Activated T-cell treated with anti-CD3 and anti-CD28 coated beads, Interleukin-2, amount 50 U/mL, for 72 hours (primary cell): ENCODE measurements around the gene BMPR1B. TPM values are rescaled to one million over a fixed set of nuclear protein-coding genes. Genes with fewer than 3 reads are reported as not detected.
"Not testable (repeated sequence)": the region's sequence is repeated elsewhere in the genome, so short reads cannot be mapped to it uniquely, and the experiment has no call there.

Source experiments
- ATAC-seq, 2 donors: fragments of 150-1000 bp; cut with Tn5 transposase; replicated peaks in 1 of 2; 2 replicates each; pipeline ENCODE4 v1.10.0; 2021; ENCODE audit warnings: moderate library complexity in 2 of 2, mild to moderate bottlenecking in 1 of 2
- DNase-seq, 2 donors: peaks; one replicate each; pipeline ENCODE4 v3.0.0; 2021 to 2022; ENCODE audit warnings: mixed read lengths in 1 of 2
- H3K27ac Mint-ChIP-seq: one replicate; pipeline ENCODE4 v1.8.0; 2022; ENCODE audit warnings: mild to moderate bottlenecking, moderate library complexity, mixed read lengths
- H3K27me3 Mint-ChIP-seq: one replicate; pipeline ENCODE4 v1.8.0; 2022; ENCODE audit warnings: low read depth, mixed read lengths
- H3K36me3 Mint-ChIP-seq, 2 donors: one replicate each; pipeline ENCODE4 v1.8.0; 2022; ENCODE audit warnings: mixed read lengths in 2 of 2, mild to moderate bottlenecking in 1 of 2; ENCODE audit not compliant: insufficient read depth in 2 of 2
- H3K4me1 Mint-ChIP-seq: one replicate; pipeline ENCODE4 v1.8.0; 2022; ENCODE audit warnings: low read depth, mixed read lengths
- H3K4me3 Mint-ChIP-seq, 2 donors: one replicate each; pipeline ENCODE4 v1.8.0; 2022; ENCODE audit warnings: mild to moderate bottlenecking in 2 of 2, mixed read lengths in 2 of 2, moderate library complexity in 2 of 2
- H3K9me3 Mint-ChIP-seq, 2 donors: one replicate each; pipeline ENCODE4 v1.8.0; 2022; ENCODE audit warnings: mixed read lengths in 2 of 2
- total RNA-seq, 2 donors: library from RNA; stranded (reverse); gene quantifications; one replicate each; pipeline ENCODE4 v1.2.3, GENCODE V29; 2022

BMPR1B gene
- total RNA-seq, 2 donors from 2014 or later, result not detected

GRCh38 chr4:95155759-95156451 is 398.1 kb downstream of the BMPR1B start:
- H3K4me3 Mint-ChIP-seq, result peak overlapping the region; percentile 46 to 75
- ATAC-seq, result peak; percentile 72 to 74
- peaks cover 31% of the 10 kb centered on the region for H3K4me1 Mint-ChIP-seq
- peak in 1 of 2 donors; percentile 9 for DNase-seq
- H3K9me3 Mint-ChIP-seq, result no peaks in the 10 kb centered on the region
- H3K27me3 Mint-ChIP-seq, result no peaks in the 10 kb centered on the region
- H3K27ac Mint-ChIP-seq, result peak overlapping the region; percentile 80
- H3K36me3 Mint-ChIP-seq, result no peaks in the 10 kb centered on the region

- DNase-seq, result no peak
- Mint-ChIP-seq H3K36me3 (no peaks in the 10 kb centered on the region), H3K9me3 (no peaks in the 10 kb centered on the region), H3K27me3 (no peaks in the 10 kb centered on the region), H3K4me3 (peak overlapping the region in 1 of 2 donors; percentile 75), H3K4me1 (peaks cover 31% of the 10 kb centered on the region), H3K27ac (no peak overlapping the region)
- ATAC-seq, result no peak
Measured at GRCh38 chr4:95156452-95156765, 398.7 kb downstream of the BMPR1B start.

- ATAC-seq, result no peak
Measured at GRCh38 chr4:95157596-95157995, 399.8 kb downstream of the BMPR1B start.

GRCh38 chr4:95158045-95158444 is 400.3 kb downstream of the BMPR1B start:
- ATAC-seq (no peak), DNase-seq (no peak)
- peaks cover 31% of the 10 kb centered on the region for H3K4me1 Mint-ChIP-seq
- no peaks in the 10 kb centered on the region for H3K36me3 Mint-ChIP-seq
- no peaks in the 10 kb centered on the region for H3K9me3 Mint-ChIP-seq
- H3K4me3 Mint-ChIP-seq, result no peak overlapping the region
- H3K27ac Mint-ChIP-seq, result no peak overlapping the region
- no peaks in the 10 kb centered on the region for H3K27me3 Mint-ChIP-seq

More at GRCh38 chr4:95157596-95157995, 399.8 kb downstream of the BMPR1B start:
- H3K4me1 Mint-ChIP-seq, result peaks cover 31% of the 10 kb centered on the region
- H3K36me3 Mint-ChIP-seq, result no peaks in the 10 kb centered on the region
- no peak overlapping the region for H3K4me3 Mint-ChIP-seq
- no peak overlapping the region for H3K27ac Mint-ChIP-seq
- H3K9me3 Mint-ChIP-seq, result no peaks in the 10 kb centered on the region
- H3K27me3 Mint-ChIP-seq, result no peaks in the 10 kb centered on the region
- no peak for DNase-seq

GRCh38 chr4:95158626-95159025 is 400.9 kb downstream of the BMPR1B start:
- DNase-seq (no peak), ATAC-seq (no peak)
- Mint-ChIP-seq H3K4me3 (no peak overlapping the region), H3K27me3 (no peaks in the 10 kb centered on the region), H3K36me3 (no peaks in the 10 kb centered on the region), H3K9me3 (no peaks in the 10 kb centered on the region), H3K27ac (no peak overlapping the region), H3K4me1 (peaks cover 31% of the 10 kb centered on the region)

GRCh38 chr4:95159384-95159783 is 401.6 kb downstream of the BMPR1B start:
- peak overlapping the region; percentile 61 for H3K27ac Mint-ChIP-seq
- no peaks in the 10 kb centered on the region for H3K36me3 Mint-ChIP-seq
- H3K4me3 Mint-ChIP-seq, result no peak overlapping the region
- no peaks in the 10 kb centered on the region for H3K27me3 Mint-ChIP-seq
- ATAC-seq (no peak), DNase-seq (no peak)
- H3K4me1 Mint-ChIP-seq, result peaks cover 31% of the 10 kb centered on the region
- no peaks in the 10 kb centered on the region for H3K9me3 Mint-ChIP-seq

GRCh38 chr4:95161781-95162469 is 404.2 kb downstream of the BMPR1B start:
- H3K27ac Mint-ChIP-seq, result no peak overlapping the region
- no peaks in the 10 kb centered on the region for H3K36me3 Mint-ChIP-seq
- peaks cover 17% of the 10 kb centered on the region for H3K4me1 Mint-ChIP-seq
- H3K4me3 Mint-ChIP-seq, result no peak overlapping the region
- H3K9me3 Mint-ChIP-seq, result no peaks in the 10 kb centered on the region
- DNase-seq (no peak), ATAC-seq (no peak)
- H3K27me3 Mint-ChIP-seq, result no peaks in the 10 kb centered on the region

GRCh38 chr4:95162867-95163266 is 405.1 kb downstream of the BMPR1B start:
- Mint-ChIP-seq H3K36me3 (no peaks in the 10 kb centered on the region), H3K27me3 (no peaks in the 10 kb centered on the region), H3K9me3 (no peaks in the 10 kb centered on the region), H3K27ac (no peak overlapping the region), H3K4me1 (peaks cover 24% of the 10 kb centered on the region), H3K4me3 (no peak overlapping the region)
- DNase-seq, result no peak
- ATAC-seq, result no peak

GRCh38 chr4:95165926-95166524 is 408.3 kb downstream of the BMPR1B start:
- no peaks in the 10 kb centered on the region for H3K36me3 Mint-ChIP-seq
- ATAC-seq (peak; percentile 74 to 76), DNase-seq (peak; percentile 20 to 40)
- peaks cover 17% of the 10 kb centered on the region for H3K4me1 Mint-ChIP-seq
- H3K4me3 Mint-ChIP-seq, result no peak overlapping the region
- H3K27me3 Mint-ChIP-seq, result no peaks in the 10 kb centered on the region
- H3K27ac Mint-ChIP-seq, result no peak overlapping the region
- no peaks in the 10 kb centered on the region for H3K9me3 Mint-ChIP-seq

GRCh38 chr4:95167805-95168204 is 410.1 kb downstream of the BMPR1B start:
- DNase-seq, result peak in 1 of 2 donors; percentile 6
- peaks cover 17% of the 10 kb centered on the region for H3K4me1 Mint-ChIP-seq
- no peak overlapping the region for H3K4me3 Mint-ChIP-seq
- H3K9me3 Mint-ChIP-seq, result no peaks in the 10 kb centered on the region
- no peaks in the 10 kb centered on the region for H3K36me3 Mint-ChIP-seq
- no peaks in the 10 kb centered on the region for H3K27me3 Mint-ChIP-seq
- ATAC-seq, result peak; percentile 57 to 62
- no peak overlapping the region for H3K27ac Mint-ChIP-seq

- no peak for DNase-seq
- ATAC-seq, result no peak
- H3K9me3 Mint-ChIP-seq, result peaks cover 0 to 2% of the 10 kb centered on the region in 2 donors
- no peaks in the 10 kb centered on the region for H3K27me3 Mint-ChIP-seq
- H3K4me3 Mint-ChIP-seq, result no peak overlapping the region
- peaks cover 17% of the 10 kb centered on the region for H3K4me1 Mint-ChIP-seq
- no peaks in the 10 kb centered on the region for H3K36me3 Mint-ChIP-seq
- H3K27ac Mint-ChIP-seq, result peak overlapping the region; percentile 77
Measured at GRCh38 chr4:95170176-95170575, 412.4 kb downstream of the BMPR1B start.

- not testable (repeated sequence) for ATAC-seq, DNase-seq, H3K9me3 Mint-ChIP-seq, H3K4me3 Mint-ChIP-seq, H3K27ac Mint-ChIP-seq, H3K36me3 Mint-ChIP-seq, H3K27me3 Mint-ChIP-seq
- H3K4me1 Mint-ChIP-seq, result peaks cover 17% of the 10 kb centered on the region
Measured at GRCh38 chr4:95171377-95171776, 413.6 kb downstream of the BMPR1B start.

- no peak overlapping the region for H3K4me3 Mint-ChIP-seq
- peaks cover 17% of the 10 kb centered on the region for H3K4me1 Mint-ChIP-seq
- no peak for DNase-seq
- H3K9me3 Mint-ChIP-seq, result peaks cover 4% of the 10 kb centered on the region in 2 donors
- no peak overlapping the region for H3K27ac Mint-ChIP-seq
- ATAC-seq, result no peak
- no peaks in the 10 kb centered on the region for H3K27me3 Mint-ChIP-seq
- peaks cover 0 to 7% of the 10 kb centered on the region in 2 donors for H3K36me3 Mint-ChIP-seq
Measured at GRCh38 chr4:95178938-95179337, 421.2 kb downstream of the BMPR1B start.
